SH-SY5Y (cell line): Measurements from ENCODE around the gene DPPA2.

ENCODE experiments used
- GATA2 ChIP-seq: IDR thresholded peaks from 2 replicates; pipeline ENCODE4 v1.6.1; 2011; ENCODE audit warnings: mild to moderate bottlenecking, low read depth, low read length
- GATA3 ChIP-seq: IDR thresholded peaks from 2 replicates; pipeline ENCODE4 v1.6.1; 2011; ENCODE audit warnings: low read depth, mild to moderate bottlenecking, low read length, moderate library complexity

DNA sequence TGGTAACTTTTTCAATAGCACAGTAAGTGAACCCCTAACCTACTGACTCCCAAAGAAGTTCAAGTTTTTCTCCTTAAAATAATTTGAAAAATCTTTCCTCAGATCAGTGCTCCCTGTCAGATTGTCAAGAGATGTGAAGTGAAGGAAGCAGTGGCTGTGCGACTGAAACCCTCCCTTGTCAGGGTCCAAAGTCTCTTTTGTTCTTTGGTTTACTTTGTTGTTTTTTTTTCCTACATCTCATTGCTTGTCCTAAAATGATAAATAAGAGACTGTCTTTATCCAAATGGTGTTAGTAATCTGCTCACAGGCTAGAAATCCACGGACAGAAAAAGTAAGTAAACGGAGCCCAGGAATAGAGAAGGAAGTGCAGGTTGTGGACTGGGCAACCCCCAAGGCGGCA lies 22.0 kb upstream of the DPPA2 start:
- no peak for TF ChIP-seq GATA2
- no peak for TF ChIP-seq GATA3
